Measurements from ENCODE around the gene NTM. TPM values are rescaled to one million over a fixed set of nuclear protein-coding genes. Genes with fewer than 3 reads are reported as not detected.
"Not testable (repeated sequence)": the region's sequence is repeated elsewhere in the genome, so short reads cannot be mapped to it uniquely, and the experiment has no call there.

Gene NTM
- total RNA-seq, 1 donor: 52.2 TPM

DNA sequence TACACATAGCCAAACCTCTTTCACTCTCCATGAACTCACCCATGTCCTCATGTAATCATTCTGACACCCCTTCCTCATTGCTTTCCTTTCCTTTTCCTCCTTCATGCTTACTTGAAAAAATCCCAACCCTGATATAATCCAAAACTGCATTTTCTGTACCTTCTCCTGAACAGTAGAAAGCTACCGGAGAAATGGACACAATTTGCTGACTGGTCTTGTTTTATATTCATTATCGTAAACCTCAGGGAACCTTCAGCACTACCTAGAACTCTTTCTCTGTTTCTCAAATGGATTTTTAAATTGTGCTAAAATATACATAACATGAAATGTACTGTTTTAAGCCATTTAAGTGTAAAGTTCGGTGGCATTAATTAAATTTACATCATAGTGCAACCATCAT lies 996.9 kb downstream of the NTM start:
- TF ChIP-seq, protein P1, sequence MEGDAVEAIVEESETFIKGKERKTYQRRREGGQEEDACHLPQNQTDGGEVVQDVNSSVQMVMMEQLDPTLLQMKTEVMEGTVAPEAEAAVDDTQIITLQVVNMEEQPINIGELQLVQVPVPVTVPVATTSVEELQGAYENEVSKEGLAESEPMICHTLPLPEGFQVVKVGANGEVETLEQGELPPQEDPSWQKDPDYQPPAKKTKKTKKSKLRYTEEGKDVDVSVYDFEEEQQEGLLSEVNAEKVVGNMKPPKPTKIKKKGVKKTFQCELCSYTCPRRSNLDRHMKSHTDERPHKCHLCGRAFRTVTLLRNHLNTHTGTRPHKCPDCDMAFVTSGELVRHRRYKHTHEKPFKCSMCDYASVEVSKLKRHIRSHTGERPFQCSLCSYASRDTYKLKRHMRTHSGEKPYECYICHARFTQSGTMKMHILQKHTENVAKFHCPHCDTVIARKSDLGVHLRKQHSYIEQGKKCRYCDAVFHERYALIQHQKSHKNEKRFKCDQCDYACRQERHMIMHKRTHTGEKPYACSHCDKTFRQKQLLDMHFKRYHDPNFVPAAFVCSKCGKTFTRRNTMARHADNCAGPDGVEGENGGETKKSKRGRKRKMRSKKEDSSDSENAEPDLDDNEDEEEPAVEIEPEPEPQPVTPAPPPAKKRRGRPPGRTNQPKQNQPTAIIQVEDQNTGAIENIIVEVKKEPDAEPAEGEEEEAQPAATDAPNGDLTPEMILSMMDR (IDR thresholded peaks at IDR 0.05; ENCODE audit: insufficient read depth, low read length): no peak
- H3K4me3 ChIP-seq (ENCODE audit: low read depth, low read length): no peak overlapping the region
- DNase-seq (ENCODE audit: low read depth): no peak

DNA sequence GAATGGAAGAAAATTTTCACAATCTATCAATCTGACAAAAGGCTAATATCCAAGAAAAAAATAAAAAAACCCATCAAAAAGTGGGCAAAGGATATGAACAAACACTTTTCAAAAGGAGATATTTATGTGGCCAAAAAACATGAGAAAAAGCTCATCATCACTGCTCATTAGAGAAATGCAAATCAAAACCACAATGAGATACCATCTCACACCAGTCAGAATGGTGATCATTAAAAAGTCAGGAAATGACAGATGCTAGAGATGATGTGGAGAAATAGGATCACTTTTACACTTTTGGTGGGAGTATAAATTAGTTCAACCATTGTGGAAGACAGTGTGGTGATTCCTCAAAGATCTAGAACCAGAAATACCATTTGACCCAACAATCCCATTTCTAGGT lies 999.7 kb downstream of the NTM start:
- H3K4me3 ChIP-seq (ENCODE audit: low read depth, low read length); DNase-seq (ENCODE audit: low read depth): not testable (repeated sequence)

DNA sequence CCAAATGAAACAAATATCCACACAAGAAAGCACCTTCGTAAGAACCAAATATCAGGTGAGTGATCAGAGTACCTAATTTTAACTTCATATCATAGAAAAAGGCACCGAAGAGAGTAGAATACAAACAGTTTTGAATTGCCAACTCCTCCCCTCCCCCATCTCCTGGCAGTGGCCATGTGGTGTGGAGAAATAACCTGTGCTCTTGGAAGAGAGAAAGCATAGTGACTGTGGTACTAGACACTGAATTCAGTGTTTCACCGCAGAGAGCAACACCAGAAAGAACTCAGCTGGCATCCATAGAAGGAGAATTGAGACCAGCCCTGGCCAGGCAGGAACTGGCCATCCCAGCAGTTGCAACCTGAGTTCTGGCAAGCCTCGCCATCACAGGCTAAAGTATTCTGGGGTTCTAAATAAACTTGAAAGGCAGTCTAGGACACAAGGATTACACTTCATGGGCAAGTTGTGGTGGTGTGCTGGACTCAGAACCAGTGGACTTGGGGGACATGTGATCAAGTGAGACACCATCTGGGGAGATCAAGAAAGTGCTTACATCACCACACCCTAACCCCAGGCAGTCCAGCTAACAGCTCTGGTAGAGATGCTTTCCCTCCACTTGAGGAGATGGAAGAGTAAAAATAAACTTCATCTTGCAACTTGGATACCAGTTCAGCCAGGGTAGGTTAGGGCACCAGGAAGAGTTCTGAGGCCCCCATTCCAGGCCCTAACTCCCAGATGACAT lies 1003.2 kb downstream of the NTM start:
- no peak for DNase-seq (ENCODE audit: low read depth)
- no peak overlapping the region for H3K4me3 ChIP-seq (ENCODE audit: low read depth, low read length)
- TF ChIP-seq, protein P1 (IDR thresholded peaks at IDR 0.05; ENCODE audit: insufficient read depth, low read length): no peak

DNA sequence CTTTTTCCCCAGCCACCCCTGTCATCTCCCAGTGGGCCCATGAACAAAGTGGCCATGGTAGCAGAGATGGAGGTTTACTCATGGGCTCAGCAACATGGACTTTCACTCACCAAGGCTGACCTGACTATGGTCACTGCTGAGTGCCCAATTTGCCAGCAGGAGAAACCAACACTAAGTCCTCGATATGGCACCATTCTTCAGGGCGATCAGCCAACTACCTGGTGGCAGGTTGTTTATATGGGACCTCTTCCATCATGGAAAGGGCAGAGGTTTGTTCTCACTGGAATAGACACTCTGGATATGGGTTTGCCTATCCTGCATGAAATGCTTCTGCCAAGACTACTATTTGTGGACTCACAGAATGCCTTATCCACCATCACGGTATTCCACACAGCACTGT lies 1009.1 kb downstream of the NTM start:
- TF ChIP-seq, protein P1 (IDR thresholded peaks at IDR 0.05; ENCODE audit: insufficient read depth, low read length): no peak
- H3K4me3 ChIP-seq (ENCODE audit: low read depth, low read length): no peak overlapping the region
- DNase-seq (ENCODE audit: low read depth): no peak

Small RNAs within 50 kb of the gene (small RNA-seq; reads per million reads assigned to genes)
- gene RNU6ATAC12P: not detected

All from fibroblast of the aortic adventitia (primary cell).